Kidney epithelial cell (primary cell): ENCODE results near the gene TMEM178A. TPM values are rescaled to one million over a fixed set of nuclear protein-coding genes. Genes with fewer than 3 reads are reported as not detected.

Experiments
- DNase-seq: peaks from one replicate; pipeline ENCODE4 v3.0.0-alpha.2; 2010; ENCODE audit warnings: low read depth
- H3K27me3 ChIP-seq: 2 replicates; pipeline ENCODE4 v1.6.0; 2011; ENCODE audit warnings: low read length; ENCODE audit not compliant: control insufficient read depth, insufficient read depth
- H3K36me3 ChIP-seq: 2 replicates; pipeline ENCODE4 v1.5.1; 2011; ENCODE audit warnings: low read length; ENCODE audit not compliant: control insufficient read depth, insufficient read depth
- H3K4me3 ChIP-seq: 2 replicates; pipeline ENCODE4 v1.5.1; 2011; ENCODE audit warnings: low read depth, mild to moderate bottlenecking, control low read depth, low read length
- CTCF ChIP-seq: IDR thresholded peaks from 2 replicates; pipeline ENCODE4 v1.5.1; 2011; ENCODE audit warnings: mild to moderate bottlenecking, moderate library complexity, low read length, control low read depth, inconsistent platforms; ENCODE audit not compliant: insufficient read depth, poor library complexity, severe bottlenecking
- total RNA-seq: library from RNA; depleted of rRNA; stranded (reverse); fragments of >200 nt; gene quantifications from 2 replicates; pipeline ENCODE4 v1.2.3, GENCODE V29; 2015

The TMEM178A gene
- total RNA-seq, 1 donor from 2014 or later = 1.7 TPM

- H3K4me3 ChIP-seq = no peak overlapping the region
- peak; percentile 69 for DNase-seq
- no peaks in the 10 kb centered on the region for H3K27me3 ChIP-seq
- no peaks in the 10 kb centered on the region for H3K36me3 ChIP-seq
- no peak for TF ChIP-seq CTCF
Measured at GRCh38 chr2:39631718-39632117, 34.0 kb upstream of the TMEM178A start.

- TF ChIP-seq CTCF = no peak
- peak; percentile 29 for DNase-seq
- H3K27me3 ChIP-seq = no peaks in the 10 kb centered on the region
Measured at GRCh38 chr2:39632876-39633275, 32.8 kb upstream of the TMEM178A start.

GRCh38 chr2:39636306-39636705 is 29.4 kb upstream of the TMEM178A start:
- Histone ChIP-seq H3K27me3 (no peaks in the 10 kb centered on the region), H3K4me3 (no peak overlapping the region), H3K36me3 (no peaks in the 10 kb centered on the region)
- no peak for DNase-seq
- TF ChIP-seq CTCF = no peak

More at GRCh38 chr2:39632876-39633275, 32.8 kb upstream of the TMEM178A start:
- no peak overlapping the region for H3K4me3 ChIP-seq
- no peaks in the 10 kb centered on the region for H3K36me3 ChIP-seq

GRCh38 chr2:39638581-39638980 is 27.1 kb upstream of the TMEM178A start:
- no peaks in the 10 kb centered on the region for H3K27me3 ChIP-seq
- no peaks in the 10 kb centered on the region for H3K36me3 ChIP-seq
- no peak for TF ChIP-seq CTCF
- no peak for DNase-seq
- H3K4me3 ChIP-seq = no peak overlapping the region

GRCh38 chr2:39640107-39640506 is 25.6 kb upstream of the TMEM178A start:
- no peak for TF ChIP-seq CTCF
- Histone ChIP-seq H3K4me3 (no peak overlapping the region), H3K27me3 (no peaks in the 10 kb centered on the region), H3K36me3 (no peaks in the 10 kb centered on the region)
- DNase-seq = no peak

- no peaks in the 10 kb centered on the region for H3K27me3 ChIP-seq
- H3K36me3 ChIP-seq = no peaks in the 10 kb centered on the region
- DNase-seq = no peak
- no peak overlapping the region for H3K4me3 ChIP-seq
- no peak for TF ChIP-seq CTCF
Measured at GRCh38 chr2:39640681-39641080, 25.0 kb upstream of the TMEM178A start.
